ENCODE data around the gene NHERF1. TPM values are rescaled to one million over a fixed set of nuclear protein-coding genes. Genes with fewer than 3 reads are reported as not detected.

NHERF1 gene
- total and polyA plus RNA-seq, 9 of the 15 experiments (the other 6 are each of a cell fraction or from before 2014, with no cell fraction given) = 11.4 to 79.9 (median 36.9) TPM

DNA sequence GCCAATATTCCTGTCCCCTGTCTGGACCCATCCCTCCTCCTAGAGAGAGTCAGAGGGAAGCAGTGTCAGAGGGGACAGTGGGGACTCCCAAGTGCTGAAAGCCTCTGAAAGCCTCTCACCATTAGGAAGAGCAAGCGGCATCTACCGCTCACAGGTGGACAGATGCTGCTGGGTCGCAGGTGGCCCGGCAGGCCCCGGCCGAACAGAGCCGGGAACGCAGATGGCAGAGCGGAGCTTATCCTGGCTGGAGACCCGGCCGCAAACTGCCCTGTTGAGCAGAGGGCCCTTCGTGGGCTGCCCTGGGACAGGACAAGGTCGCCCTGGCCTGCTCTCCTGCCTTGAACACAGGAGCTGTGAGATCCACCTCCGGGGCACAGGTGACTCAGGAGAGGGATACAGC lies 50.7 kb downstream of the NHERF1 start:
- in situ Hi-C loops (cut with MboI) (no loop called here), intact Hi-C loops (cut with micrococcal nuclease) (no loop called here)
- no peak for TF ChIP-seq ZNF239 (CRISPR knock-in tag; IDR thresholded peaks at IDR 0.05)
- Histone ChIP-seq H3K36me3 (ENCODE audit: control insufficient read depth, insufficient read depth, low read length) (peaks cover 35% of the 10 kb centered on the region; the same call in 1 of the 3 replicates), H3K27me3 (ENCODE audit: control insufficient read depth in 2 of 2, insufficient read depth in 2 of 2, low read length in 2 of 2) (no peaks in the 10 kb centered on the region), H3K4me2 (ENCODE audit: insufficient read depth, low read length) (no peak overlapping the region), H4K20me1 (replicated peaks; ENCODE audit: control insufficient read depth, insufficient read depth, low read length) (0 out of 2 replicates have a peak, but pooled peaks cover 9% of the 10 kb centered on the region), H3K27ac (ENCODE audit: extremely low read depth, low read depth, low read length) (no peak overlapping the region), H3K9me1 (ENCODE audit: control insufficient read depth, insufficient read depth, low read length) (no peaks in the 10 kb centered on the region), H3K79me2 (ENCODE audit: control insufficient read depth, insufficient read depth, low read length) (no peaks in the 10 kb centered on the region), H2AFZ (ENCODE audit: low read depth, low read length) (no peak overlapping the region), H3K4me3 (no peak overlapping the region), H3K4me1 (replicated peaks in 1 of 2; ENCODE audit: control insufficient read depth in 2 of 2, insufficient read depth in 2 of 2, low read length in 2 of 2) (peaks cover 0 to 5% of the 10 kb centered on the region in 2 experiments; a peak in 1 of 5 replicates), H3K9me3 (replicated peaks; ENCODE audit: control insufficient read depth, insufficient read depth, low read depth, low read length) (no peaks in the 10 kb centered on the region), H3K9ac (ENCODE audit: insufficient read depth in 1 of 2, low read depth in 2 of 2, low read length in 2 of 2) (no peak overlapping the region)
- no TSS peak for BruUV-seq (replicated peaks)
- no peak for FAIRE-seq
- POLR2A ChIA-PET = no interaction called here
- CTCF ChIA-PET (ENCODE audit: low intra/inter-chr PET ratio) = no interaction called here
- DNase-seq (ENCODE audit: extremely low read depth in 1 of 4, low spot score in 3 of 4) = no peak
- no peak for ATAC-seq
- 90% methylated on average over 10 of the region's 14 CpGs for WGBS (ENCODE audit: insufficient coverage, low coverage, missing lambda C conversion rate)

DNA sequence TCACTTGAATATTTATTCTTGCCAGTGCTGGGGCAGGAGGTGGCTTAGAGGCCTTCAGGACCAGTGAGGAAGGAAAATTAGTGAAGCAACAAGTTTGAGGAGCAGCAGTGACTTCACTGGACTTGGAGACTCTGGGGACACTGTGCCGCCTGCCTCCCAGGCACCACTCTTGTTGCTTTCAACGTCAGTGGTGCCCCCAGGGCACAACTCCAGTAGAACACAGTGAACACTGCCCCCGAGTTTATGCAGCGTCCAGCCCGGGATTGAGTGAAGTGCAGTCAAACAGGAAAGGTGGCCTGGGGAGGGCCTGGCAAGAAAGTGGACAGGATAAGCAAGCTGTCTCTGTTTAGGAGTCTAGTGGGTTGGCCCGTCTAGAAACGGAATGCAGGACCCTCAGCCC lies 52.1 kb downstream of the NHERF1 start:
- ChIA-PET POLR2A (interaction anchor here (0.6 kb wide), 1 partner anchor 56 kb away, joined by 3 read pairs; no protein-coding TSS in a partner anchor), CTCF (ENCODE audit: low intra/inter-chr PET ratio) (no interaction called here)
- H3K9me3 ChIP-seq (replicated peaks; ENCODE audit: control insufficient read depth, insufficient read depth, low read depth, low read length) = no peaks in the 10 kb centered on the region
- H3K27me3 ChIP-seq (ENCODE audit: control insufficient read depth in 2 of 2, insufficient read depth in 2 of 2, low read length in 2 of 2) = no peaks in the 10 kb centered on the region
- peaks cover 22% of the 10 kb centered on the region; the same call in 2 of the 3 replicates for H3K36me3 ChIP-seq (ENCODE audit: control insufficient read depth, insufficient read depth, low read length)
- H3K79me2 ChIP-seq (ENCODE audit: control insufficient read depth, insufficient read depth, low read length) = no peaks in the 10 kb centered on the region
- H3K4me2 ChIP-seq (ENCODE audit: insufficient read depth, low read length) = no peak overlapping the region
- 56% methylated on average over 7 of the region's 7 CpGs for WGBS (ENCODE audit: insufficient coverage, low coverage, missing lambda C conversion rate)
- intact Hi-C loops (cut with micrococcal nuclease) = no loop called here
- BruUV-seq (replicated peaks) = no TSS peak
- H3K4me1 ChIP-seq (replicated peaks in 1 of 2; ENCODE audit: control insufficient read depth in 2 of 2, insufficient read depth in 2 of 2, low read length in 2 of 2) = peaks cover 0 to under 1% of the 10 kb centered on the region in 2 experiments; a peak in 1 of 5 replicates
- no peak overlapping the region for H3K9ac ChIP-seq (ENCODE audit: insufficient read depth in 1 of 2, low read depth in 2 of 2, low read length in 2 of 2)
- DNase-seq (ENCODE audit: extremely low read depth in 1 of 4, low spot score in 3 of 4) = no peak
- in situ Hi-C loops (cut with MboI) = no loop called here
- no peak for FAIRE-seq
- TF ChIP-seq ZBTB8A (IDR thresholded peaks at IDR 0.05; ENCODE audit: partially characterized antibody) = no peak
- H3K27ac ChIP-seq (ENCODE audit: extremely low read depth, low read depth, low read length) = no peak overlapping the region
- H2AFZ ChIP-seq (ENCODE audit: low read depth, low read length) = no peak overlapping the region
- ATAC-seq = no peak
- H3K9me1 ChIP-seq (ENCODE audit: control insufficient read depth, insufficient read depth, low read length) = no peaks in the 10 kb centered on the region
- no peak overlapping the region for H3K4me3 ChIP-seq
- H4K20me1 ChIP-seq (replicated peaks; ENCODE audit: control insufficient read depth, insufficient read depth, low read length) = peaks cover 9% of the 10 kb centered on the region
